ENCODE results near the gene VIM.

DNA sequence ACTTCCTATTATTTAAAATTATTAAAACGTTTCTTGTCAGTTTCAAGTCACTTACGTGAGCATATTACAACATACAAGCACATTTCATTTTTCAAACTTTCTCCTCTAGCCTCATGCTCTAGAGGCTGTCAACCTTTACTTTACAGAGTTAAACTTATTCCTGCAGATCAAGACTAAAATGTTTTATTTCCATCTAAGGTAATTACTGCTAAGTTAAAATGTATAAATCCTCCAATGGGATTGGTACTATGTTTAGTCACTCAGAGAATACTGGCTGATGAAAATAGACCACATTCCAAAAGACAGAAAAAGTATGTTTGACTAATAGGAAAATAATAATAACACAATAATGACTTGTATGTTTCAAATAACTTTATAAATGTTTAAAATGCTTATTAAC lies 18.2 kb upstream of the VIM start:
- TF ChIP-seq, protein P1, sequence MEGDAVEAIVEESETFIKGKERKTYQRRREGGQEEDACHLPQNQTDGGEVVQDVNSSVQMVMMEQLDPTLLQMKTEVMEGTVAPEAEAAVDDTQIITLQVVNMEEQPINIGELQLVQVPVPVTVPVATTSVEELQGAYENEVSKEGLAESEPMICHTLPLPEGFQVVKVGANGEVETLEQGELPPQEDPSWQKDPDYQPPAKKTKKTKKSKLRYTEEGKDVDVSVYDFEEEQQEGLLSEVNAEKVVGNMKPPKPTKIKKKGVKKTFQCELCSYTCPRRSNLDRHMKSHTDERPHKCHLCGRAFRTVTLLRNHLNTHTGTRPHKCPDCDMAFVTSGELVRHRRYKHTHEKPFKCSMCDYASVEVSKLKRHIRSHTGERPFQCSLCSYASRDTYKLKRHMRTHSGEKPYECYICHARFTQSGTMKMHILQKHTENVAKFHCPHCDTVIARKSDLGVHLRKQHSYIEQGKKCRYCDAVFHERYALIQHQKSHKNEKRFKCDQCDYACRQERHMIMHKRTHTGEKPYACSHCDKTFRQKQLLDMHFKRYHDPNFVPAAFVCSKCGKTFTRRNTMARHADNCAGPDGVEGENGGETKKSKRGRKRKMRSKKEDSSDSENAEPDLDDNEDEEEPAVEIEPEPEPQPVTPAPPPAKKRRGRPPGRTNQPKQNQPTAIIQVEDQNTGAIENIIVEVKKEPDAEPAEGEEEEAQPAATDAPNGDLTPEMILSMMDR (IDR thresholded peaks at IDR 0.05), result no peak
- TF ChIP-seq POLR2A (IDR thresholded peaks at IDR 0.05), result no peak
- no peak for TF ChIP-seq EP300 (IDR thresholded peaks at IDR 0.05)

All from suprapubic skin (tissue), 3 donors.